Parathyroid adenoma (tissue), 2 donors: ENCODE measurements around the gene OTOG.

ENCODE experiments used
- H2AFZ ChIP-seq: fragments of 300-600 bp; sonication (generic); one replicate; pipeline ENCODE4 v1.7.0; 2017; ENCODE audit warnings: antibody characterized with exemption, mild to moderate bottlenecking
- H3K27ac ChIP-seq: fragments of 300-600 bp; sonication (generic); one replicate; pipeline ENCODE4 v1.7.0; 2017
- H3K27me3 ChIP-seq: fragments of 300-600 bp; sonication (generic); one replicate; pipeline ENCODE4 v1.7.0; 2017; ENCODE audit warnings: low read length; ENCODE audit not compliant: control insufficient read depth, insufficient read depth
- H3K36me3 ChIP-seq: fragments of 300-600 bp; sonication (generic); one replicate; pipeline ENCODE4 v1.7.0; 2017; ENCODE audit warnings: low read length; ENCODE audit not compliant: control insufficient read depth, insufficient read depth
- H3K4me1 ChIP-seq: fragments of 300-600 bp; sonication (generic); one replicate; pipeline ENCODE4 v1.7.0; 2017; ENCODE audit warnings: control low read depth
- H3K4me2 ChIP-seq: fragments of 300-600 bp; sonication (generic); one replicate; pipeline ENCODE4 v1.7.0; 2017; ENCODE audit warnings: low read length
- H3K4me3 ChIP-seq: fragments of 300-600 bp; sonication (generic); one replicate; pipeline ENCODE4 v1.7.0; 2017; ENCODE audit warnings: low read depth, low read length
- H3K79me2 ChIP-seq: fragments of 300-600 bp; sonication (generic); one replicate; pipeline ENCODE4 v1.7.0; 2017; ENCODE audit warnings: control low read depth
- H3K9ac ChIP-seq: fragments of 300-600 bp; sonication (generic); one replicate; pipeline ENCODE4 v1.7.0; 2017; ENCODE audit warnings: mild to moderate bottlenecking
- H3K9me3 ChIP-seq: fragments of 300-600 bp; sonication (generic); one replicate; pipeline ENCODE4 v1.7.0; 2017; ENCODE audit warnings: low read length; ENCODE audit not compliant: control insufficient read depth
- CTCF ChIP-seq: fragments of 300-600 bp; sonication (generic); IDR thresholded peaks from one replicate; pipeline ENCODE4 v1.7.0; 2017; ENCODE audit warnings: antibody characterized with exemption, mild to moderate bottlenecking
- donor health status: primary hyperparathyroidism.

The OTOG gene

GRCh38 chr11:17683377-17684161, 136.5 kb downstream of the OTOG start:
- H3K9me3 ChIP-seq: no peaks in the 10 kb centered on the region
- no peak overlapping the region for H2AFZ ChIP-seq
- no peak overlapping the region for H3K4me2 ChIP-seq
- no peaks in the 10 kb centered on the region for H3K36me3 ChIP-seq
- H3K27ac ChIP-seq: no peak overlapping the region
- no peaks in the 10 kb centered on the region for H3K4me1 ChIP-seq
- no peak for TF ChIP-seq CTCF
- no peaks in the 10 kb centered on the region for H3K27me3 ChIP-seq
- H3K9ac ChIP-seq: no peak overlapping the region
- no peak overlapping the region for H3K4me3 ChIP-seq
- H3K79me2 ChIP-seq: no peaks in the 10 kb centered on the region

- no peak overlapping the region for H2AFZ ChIP-seq
- H3K4me2 ChIP-seq: no peak overlapping the region
- H3K27ac ChIP-seq: no peak overlapping the region
- H3K36me3 ChIP-seq: no peaks in the 10 kb centered on the region
- no peaks in the 10 kb centered on the region for H3K9me3 ChIP-seq
- H3K4me3 ChIP-seq: no peak overlapping the region
- no peaks in the 10 kb centered on the region for H3K27me3 ChIP-seq
- no peaks in the 10 kb centered on the region for H3K4me1 ChIP-seq
- no peak for TF ChIP-seq CTCF
- H3K9ac ChIP-seq: no peak overlapping the region
- H3K79me2 ChIP-seq: no peaks in the 10 kb centered on the region
These were observed 137.5 kb downstream of the OTOG start for GRCh38 chr11:17684550-17684949.

GRCh38 chr11:17686231-17686980, 139.3 kb downstream of the OTOG start:
- Histone ChIP-seq H2AFZ (no peak overlapping the region), H3K9ac (no peak overlapping the region), H3K4me3 (no peak overlapping the region), H3K27ac (no peak overlapping the region), H3K4me1 (no peaks in the 10 kb centered on the region), H3K9me3 (no peaks in the 10 kb centered on the region), H3K27me3 (no peaks in the 10 kb centered on the region), H3K36me3 (no peaks in the 10 kb centered on the region), H3K4me2 (no peak overlapping the region), H3K79me2 (no peaks in the 10 kb centered on the region)
- TF ChIP-seq CTCF: no peak

GRCh38 chr11:17687946-17688670, 141.0 kb downstream of the OTOG start:
- Histone ChIP-seq H3K4me3 (no peak overlapping the region), H3K4me1 (no peaks in the 10 kb centered on the region), H3K79me2 (no peaks in the 10 kb centered on the region), H3K27ac (no peak overlapping the region), H2AFZ (no peak overlapping the region), H3K27me3 (no peaks in the 10 kb centered on the region), H3K36me3 (no peaks in the 10 kb centered on the region), H3K9ac (no peak overlapping the region), H3K9me3 (no peaks in the 10 kb centered on the region), H3K4me2 (no peak overlapping the region)
- no peak for TF ChIP-seq CTCF
